HG02678 (cell line): ENCODE data around the gene SLC6A6.

ENCODE experiments used
- ATAC-seq: cut with Tn5 transposase; IDR thresholded peaks from one replicate; pipeline ENCODE4 v1.9.1; 2021; ENCODE audit warnings: mild to moderate bottlenecking, moderate library complexity; ENCODE audit not compliant: unreplicated experiment

The SLC6A6 gene

GRCh38 chr3:14536055-14536815 is 133.8 kb downstream of the SLC6A6 start:
- no peak for ATAC-seq

- no peak for ATAC-seq
Measured at GRCh38 chr3:14536837-14537589, 134.6 kb downstream of the SLC6A6 start.

GRCh38 chr3:14537590-14538450 is 135.4 kb downstream of the SLC6A6 start:
- no peak for ATAC-seq

GRCh38 chr3:14538451-14539088 is 136.2 kb downstream of the SLC6A6 start:
- ATAC-seq = no peak
